ENCODE results near the gene DCTN4.
A peak's percentile ranks its signal among the peaks of the same experiment; 100 is the strongest.

DCTN4 gene

DNA sequence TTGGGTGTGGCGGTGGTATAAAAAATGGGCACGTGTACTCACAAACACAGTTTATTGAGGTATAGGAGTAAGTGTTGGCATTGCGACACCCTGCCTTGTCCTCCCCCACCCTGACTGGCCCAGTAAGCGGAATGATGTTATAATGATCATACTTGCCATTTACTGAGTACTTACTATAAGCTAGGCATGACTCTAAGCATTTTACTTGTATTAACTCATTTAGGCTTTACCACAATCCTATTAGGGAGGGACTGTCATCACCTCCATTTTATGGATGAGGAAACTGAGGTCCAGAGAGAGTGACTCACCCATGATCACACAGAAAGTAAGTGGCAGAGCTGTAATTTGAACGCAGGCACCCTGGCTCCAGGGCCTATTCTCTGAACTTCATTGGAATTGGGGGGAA lies 22.0 kb upstream of the DCTN4 start:
- no peak for DNase-seq (ENCODE audit: low read depth, low spot score)
- no peak overlapping the region for H3K9ac ChIP-seq (ENCODE audit: insufficient read length)
- H3K4me3 ChIP-seq, result no peak overlapping the region
- TF ChIP-seq FOXP2 (optimal IDR thresholded peaks at IDR 0.05; ENCODE audit: control extremely low read depth, extremely low read length, insufficient read depth) (no peak), POLR2AphosphoS5 (IDR thresholded peaks at IDR 0.05; ENCODE audit: borderline replicate concordance, low read depth, low read length) (no peak), EZH2 (IDR thresholded peaks at IDR 0.05) (no peak)
- H3K27ac ChIP-seq, result no peak overlapping the region
- H3K36me3 ChIP-seq (ENCODE audit: insufficient read depth, low read length), result no peaks in the 10 kb centered on the region
- no peaks in the 10 kb centered on the region for H3K9me3 ChIP-seq (ENCODE audit: low read depth, low read length)

DNA sequence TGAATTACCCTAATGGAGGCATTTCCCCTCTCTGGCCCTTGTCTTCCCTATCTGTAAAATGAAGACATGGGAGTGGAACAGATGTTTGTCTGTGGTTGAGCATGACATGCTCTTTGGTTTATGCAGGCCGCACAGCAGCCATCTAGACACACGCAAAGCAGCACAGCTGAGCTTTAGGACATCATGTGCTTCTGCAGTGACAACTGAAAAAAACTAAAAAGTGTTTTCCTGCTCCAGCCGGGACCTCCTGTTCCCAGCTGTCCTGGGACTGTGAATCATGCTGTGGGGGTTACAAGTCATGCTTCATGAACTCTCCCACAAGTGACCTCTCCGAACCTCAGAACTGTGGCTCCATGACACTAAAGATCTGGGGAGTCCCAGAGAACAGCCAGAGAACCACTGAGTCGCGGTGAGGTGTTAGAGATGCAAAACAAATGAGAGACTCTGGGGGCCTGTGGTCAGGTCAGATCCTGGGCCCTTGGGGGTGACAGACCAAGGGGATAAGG lies 21.4 kb upstream of the DCTN4 start:
- Histone ChIP-seq H3K36me3 (ENCODE audit: insufficient read depth, low read length) (no peaks in the 10 kb centered on the region), H3K9me3 (ENCODE audit: low read depth, low read length) (no peaks in the 10 kb centered on the region), H3K27ac (no peak overlapping the region), H3K9ac (ENCODE audit: insufficient read length) (no peak overlapping the region), H3K4me3 (no peak overlapping the region)
- TF ChIP-seq EZH2 (IDR thresholded peaks at IDR 0.05) (no peak), FOXP2 (optimal IDR thresholded peaks at IDR 0.05; ENCODE audit: control extremely low read depth, extremely low read length, insufficient read depth) (no peak), POLR2AphosphoS5 (IDR thresholded peaks at IDR 0.05; ENCODE audit: borderline replicate concordance, low read depth, low read length) (no peak)
- no peak for DNase-seq (ENCODE audit: low read depth, low spot score)

DNA sequence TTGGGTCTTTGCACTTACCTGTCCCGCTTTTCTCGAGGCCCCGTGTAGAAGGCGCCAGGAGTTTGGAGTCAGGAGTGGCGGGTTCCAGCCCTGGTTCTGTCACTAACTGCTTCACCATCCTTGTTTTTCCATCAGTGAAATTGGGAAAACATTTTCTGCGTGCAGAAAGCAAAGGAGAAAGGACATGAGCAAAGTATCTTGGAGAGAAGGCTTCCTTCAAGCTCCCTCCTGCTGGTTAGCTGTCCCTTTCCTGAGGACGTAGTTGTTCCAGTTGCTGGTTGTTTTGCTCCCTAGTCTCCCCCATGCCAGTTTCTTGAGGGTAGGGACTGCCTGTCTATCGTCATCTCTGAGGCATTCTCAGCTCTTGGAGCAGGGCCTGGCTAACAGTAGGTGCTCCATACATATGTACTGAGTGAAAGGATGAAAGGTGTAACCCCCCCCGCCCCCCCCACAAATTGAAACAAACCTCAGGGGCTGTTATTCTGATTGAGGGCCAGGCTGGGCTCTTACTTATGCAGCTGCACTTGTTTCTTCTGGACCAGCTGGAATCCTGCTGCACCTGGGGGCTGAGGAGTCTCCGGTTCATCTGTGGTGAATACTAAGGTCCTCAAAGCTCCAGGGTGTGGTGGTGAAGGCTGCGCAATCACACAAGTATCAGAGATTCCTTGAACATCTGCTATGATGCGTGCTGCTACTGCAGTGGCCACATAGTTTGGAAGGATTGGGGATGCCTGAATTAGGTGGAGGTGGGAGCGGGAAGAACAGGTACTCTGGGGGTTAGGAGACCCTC lies 20.8 kb upstream of the DCTN4 start:
- H3K4me3 ChIP-seq, result peak overlapping the region; percentile 73
- no peak for DNase-seq (ENCODE audit: low read depth, low spot score)
- TF ChIP-seq POLR2AphosphoS5 (IDR thresholded peaks at IDR 0.05; ENCODE audit: borderline replicate concordance, low read depth, low read length), result no peak
- no peak for TF ChIP-seq EZH2 (IDR thresholded peaks at IDR 0.05)
- TF ChIP-seq FOXP2 (optimal IDR thresholded peaks at IDR 0.05; ENCODE audit: control extremely low read depth, extremely low read length, insufficient read depth), result no peak
- no peak overlapping the region for H3K9ac ChIP-seq (ENCODE audit: insufficient read length)
- H3K9me3 ChIP-seq (ENCODE audit: low read depth, low read length), result no peaks in the 10 kb centered on the region
- H3K36me3 ChIP-seq (ENCODE audit: insufficient read depth, low read length), result no peaks in the 10 kb centered on the region
- H3K27ac ChIP-seq, result no peak overlapping the region

- Histone ChIP-seq H3K36me3 (ENCODE audit: insufficient read depth, low read length) (no peaks in the 10 kb centered on the region), H3K27ac (no peak within 1 kb of the TSS), H3K4me3 (peak within 1 kb of the TSS; percentile 73), H3K9me3 (ENCODE audit: low read depth, low read length) (no peaks in the 10 kb centered on the region), H3K9ac (ENCODE audit: insufficient read length) (peak within 1 kb of the TSS; percentile 46)
- no peak for DNase-seq (ENCODE audit: low read depth, low spot score)
- peak; percentile 11 for TF ChIP-seq FOXP2 (optimal IDR thresholded peaks at IDR 0.05; ENCODE audit: control extremely low read depth, extremely low read length, insufficient read depth)
- TF ChIP-seq POLR2AphosphoS5 (IDR thresholded peaks at IDR 0.05; ENCODE audit: borderline replicate concordance, low read depth, low read length), result peak; percentile 61
- TF ChIP-seq EZH2 (IDR thresholded peaks at IDR 0.05), result no peak
Measured at GRCh38 chr5:150778517-150779396, 19.9 kb upstream of the DCTN4 start, which contains the start of gene SMIM3. SMIM3 (plus strand) TSS chr5:150778757; CDS start chr5:150795441, 16,684 bp downstream.

- H3K36me3 ChIP-seq (ENCODE audit: insufficient read depth, low read length), result no peaks in the 10 kb centered on the region
- TF ChIP-seq POLR2AphosphoS5 (IDR thresholded peaks at IDR 0.05; ENCODE audit: borderline replicate concordance, low read depth, low read length) (no peak), EZH2 (IDR thresholded peaks at IDR 0.05) (no peak)
- H3K9ac ChIP-seq (ENCODE audit: insufficient read length), result peak overlapping the region; percentile 46
- no peaks in the 10 kb centered on the region for H3K9me3 ChIP-seq (ENCODE audit: low read depth, low read length)
- H3K4me3 ChIP-seq, result peak overlapping the region; percentile 73
- H3K27ac ChIP-seq, result no peak overlapping the region
- no peak for DNase-seq (ENCODE audit: low read depth, low spot score)
Measured at GRCh38 chr5:150778088-150778516, 19.3 kb upstream of the DCTN4 start.

GRCh38 chr5:150777685-150778084 lies 18.9 kb upstream of the DCTN4 start:
- no peak for DNase-seq (ENCODE audit: low read depth, low spot score)
- no peak overlapping the region for H3K27ac ChIP-seq
- no peak for TF ChIP-seq POLR2AphosphoS5 (IDR thresholded peaks at IDR 0.05; ENCODE audit: borderline replicate concordance, low read depth, low read length)
- no peak for TF ChIP-seq EZH2 (IDR thresholded peaks at IDR 0.05)
- no peak for TF ChIP-seq FOXP2 (optimal IDR thresholded peaks at IDR 0.05; ENCODE audit: control extremely low read depth, extremely low read length, insufficient read depth)
- H3K36me3 ChIP-seq (ENCODE audit: insufficient read depth, low read length), result no peaks in the 10 kb centered on the region
- no peak overlapping the region for H3K4me3 ChIP-seq
- no peaks in the 10 kb centered on the region for H3K9me3 ChIP-seq (ENCODE audit: low read depth, low read length)
- H3K9ac ChIP-seq (ENCODE audit: insufficient read length), result no peak overlapping the region

- H3K4me3 ChIP-seq, result no peak overlapping the region
- no peaks in the 10 kb centered on the region for H3K9me3 ChIP-seq (ENCODE audit: low read depth, low read length)
- no peaks in the 10 kb centered on the region for H3K36me3 ChIP-seq (ENCODE audit: insufficient read depth, low read length)
- TF ChIP-seq EZH2 (IDR thresholded peaks at IDR 0.05) (no peak), POLR2AphosphoS5 (IDR thresholded peaks at IDR 0.05; ENCODE audit: borderline replicate concordance, low read depth, low read length) (no peak), FOXP2 (optimal IDR thresholded peaks at IDR 0.05; ENCODE audit: control extremely low read depth, extremely low read length, insufficient read depth) (no peak)
- no peak for DNase-seq (ENCODE audit: low read depth, low spot score)
- H3K9ac ChIP-seq (ENCODE audit: insufficient read length), result no peak overlapping the region
- H3K27ac ChIP-seq, result no peak overlapping the region
Measured at GRCh38 chr5:150774145-150774544, 15.3 kb upstream of the DCTN4 start.

Measured in SK-N-MC (cell line).